Endometrial microvascular endothelial cells (primary cell): Measurements from ENCODE around the gene DLX5. TPM values are rescaled to one million over a fixed set of nuclear protein-coding genes. Genes with fewer than 3 reads are reported as not detected.

Experiments
- in situ Hi-C: cut with HindIII; loops from 2 replicates; pipeline ENCODE4 v1.10.0; 2017; ENCODE audit warnings: low sequenced_read_pairs, low pct_unique_long_range_greater_than_20kb; ENCODE audit errors: inconsistent ontology term
- total RNA-seq: library from RNA; depleted of rRNA; stranded (reverse); fragments of >200 nt; gene quantifications from one replicate; pipeline ENCODE4 v1.2.3, GENCODE V29; 2015; ENCODE audit errors: inconsistent ontology term

Gene DLX5
- total RNA-seq, 1 donor from 2014 or later: not detected

DNA sequence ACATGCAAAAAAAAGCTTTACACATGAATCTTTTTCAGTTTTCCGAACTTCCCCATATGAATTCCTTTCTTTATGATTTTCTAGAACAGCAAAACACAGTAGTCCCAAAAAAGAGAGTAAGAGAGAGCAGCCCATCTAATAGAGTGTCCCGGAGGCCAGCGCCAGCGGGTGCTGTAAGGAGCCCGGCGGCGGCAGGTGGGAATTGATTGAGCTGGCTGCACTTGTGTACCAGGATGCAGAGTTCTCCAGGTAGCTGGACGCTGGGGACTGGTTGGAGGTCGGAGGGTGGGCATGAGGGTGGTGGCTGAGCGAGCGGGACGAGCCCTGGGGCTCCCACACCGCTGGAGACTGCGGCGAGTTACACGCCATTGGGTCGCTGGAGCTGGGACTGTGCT lies 4.0 kb downstream of the DLX5 start:
- in situ Hi-C loops: loop anchor here (10.0 kb wide), 1 partner anchor 316 kb away; the partner anchor contains the start of gene SEM1

- in situ Hi-C loops: loop anchor here (10.0 kb wide), 1 partner anchor 315 kb away; the partner anchor contains the start of gene SEM1
Measured at GRCh38 chr7:97019710-97020225, 4.9 kb downstream of the DLX5 start.

GRCh38 chr7:97018791-97019531 lies 5.7 kb downstream of the DLX5 start:
- in situ Hi-C loops: no loop called here

DNA sequence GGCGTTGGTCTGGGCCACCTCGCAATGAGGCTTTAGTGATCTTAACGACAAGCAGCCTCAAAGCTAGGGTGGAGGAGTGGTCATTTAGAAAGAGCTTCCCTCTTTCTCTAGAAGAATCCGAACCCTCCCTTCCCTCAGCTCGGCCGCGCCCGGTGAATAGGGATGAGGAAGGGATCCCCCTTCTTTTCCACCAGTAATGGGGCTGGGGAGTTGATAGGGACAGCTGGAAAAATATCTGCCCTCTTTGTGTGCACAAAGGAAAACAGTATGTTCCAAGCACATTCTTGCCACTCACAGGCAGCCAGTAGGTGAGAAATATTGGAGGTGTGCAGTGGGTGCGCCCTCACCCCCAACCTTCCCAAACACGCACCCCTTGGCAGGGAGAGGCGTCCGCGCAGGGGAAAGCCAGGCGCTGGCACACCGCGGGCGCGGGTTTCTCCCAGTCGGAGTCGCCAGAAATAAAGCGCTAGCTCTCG lies 6.5 kb downstream of the DLX5 start:
- in situ Hi-C loops: no loop called here

DNA sequence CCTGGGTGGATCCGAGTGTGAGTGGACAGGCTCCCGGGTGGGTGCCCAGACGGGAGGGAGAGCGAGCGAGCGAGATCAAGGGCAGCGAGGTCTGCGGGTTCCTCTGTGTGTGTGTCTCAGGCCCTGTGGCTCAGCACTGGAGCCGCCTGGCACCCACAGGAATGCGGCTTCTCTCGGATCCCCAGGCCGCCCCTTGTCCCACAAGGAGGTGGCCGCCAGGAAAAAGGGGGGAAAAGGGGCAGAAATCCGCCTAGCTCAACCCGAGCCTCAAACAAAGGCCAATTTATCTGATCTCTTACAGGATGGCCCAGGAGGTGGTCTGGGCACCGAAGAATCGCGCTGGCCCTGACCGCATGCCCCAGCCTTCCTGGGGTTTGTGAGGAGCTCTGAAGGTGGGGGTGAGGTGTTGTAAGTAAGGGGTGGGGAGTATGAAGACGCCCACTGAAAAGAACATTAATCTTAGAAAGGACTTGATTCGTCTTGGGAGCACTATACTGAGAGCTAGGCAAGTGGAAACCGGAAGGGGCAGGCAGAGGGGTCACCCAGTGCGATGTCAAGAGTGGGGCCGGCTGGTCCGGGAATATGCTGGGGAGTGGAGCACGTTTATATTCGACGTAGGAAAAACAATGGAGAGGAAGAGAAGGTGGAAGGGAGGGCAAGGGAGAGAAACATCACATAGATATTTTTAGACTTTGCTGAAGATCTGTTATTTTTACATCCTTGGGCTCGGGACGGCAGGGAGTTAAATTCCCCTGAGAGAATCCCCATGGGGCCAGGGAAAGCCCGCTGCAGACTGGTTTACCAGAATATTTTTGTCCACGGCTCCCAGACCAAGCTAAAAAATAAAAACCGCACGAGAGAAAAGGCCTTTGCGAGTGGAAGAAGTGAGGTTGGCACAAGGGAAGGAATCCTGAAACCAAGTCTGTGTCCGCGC lies 7.2 kb downstream of the DLX5 start:
- in situ Hi-C loops: no loop called here

DNA sequence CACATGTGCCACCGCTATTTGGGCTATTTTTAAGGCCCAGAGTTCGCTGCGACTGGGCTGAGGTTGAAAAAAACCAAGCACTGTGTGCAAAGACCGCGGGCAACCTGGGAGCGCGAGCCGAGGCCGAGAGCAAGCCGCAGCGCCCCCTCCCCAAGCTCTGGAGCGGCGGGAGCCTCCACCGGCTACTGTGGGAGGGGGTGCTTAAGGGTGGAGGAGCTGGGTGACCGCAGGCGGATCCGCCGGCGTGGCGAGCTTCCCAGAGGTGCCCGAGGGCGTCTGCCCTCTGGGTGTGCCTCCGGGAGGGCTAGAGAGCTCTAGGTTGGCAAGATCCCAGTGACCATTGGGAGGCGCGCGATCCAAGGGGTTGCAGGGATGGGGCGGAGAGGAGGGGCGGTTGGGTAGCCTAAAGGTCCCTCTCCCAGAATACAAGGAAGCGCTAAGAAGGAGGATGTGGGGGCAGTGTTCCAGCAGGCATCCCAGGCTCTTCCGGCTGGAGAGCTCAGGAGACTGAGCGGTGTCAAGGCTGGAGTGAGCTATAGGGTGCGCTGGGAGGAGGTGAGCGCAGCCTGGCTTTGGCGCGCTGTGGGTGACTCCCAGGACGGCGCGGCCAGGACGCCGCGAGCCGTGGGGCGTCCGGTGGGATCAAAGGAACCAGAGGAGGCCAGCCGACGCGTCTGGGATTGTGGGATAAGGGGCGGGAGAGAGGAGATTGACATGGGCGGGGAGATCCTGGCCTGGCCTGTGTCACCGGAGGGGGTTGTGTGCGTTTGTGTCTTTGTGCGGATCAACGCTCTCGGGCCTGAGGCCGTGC lies 8.0 kb downstream of the DLX5 start:
- in situ Hi-C loops: no loop called here

DNA sequence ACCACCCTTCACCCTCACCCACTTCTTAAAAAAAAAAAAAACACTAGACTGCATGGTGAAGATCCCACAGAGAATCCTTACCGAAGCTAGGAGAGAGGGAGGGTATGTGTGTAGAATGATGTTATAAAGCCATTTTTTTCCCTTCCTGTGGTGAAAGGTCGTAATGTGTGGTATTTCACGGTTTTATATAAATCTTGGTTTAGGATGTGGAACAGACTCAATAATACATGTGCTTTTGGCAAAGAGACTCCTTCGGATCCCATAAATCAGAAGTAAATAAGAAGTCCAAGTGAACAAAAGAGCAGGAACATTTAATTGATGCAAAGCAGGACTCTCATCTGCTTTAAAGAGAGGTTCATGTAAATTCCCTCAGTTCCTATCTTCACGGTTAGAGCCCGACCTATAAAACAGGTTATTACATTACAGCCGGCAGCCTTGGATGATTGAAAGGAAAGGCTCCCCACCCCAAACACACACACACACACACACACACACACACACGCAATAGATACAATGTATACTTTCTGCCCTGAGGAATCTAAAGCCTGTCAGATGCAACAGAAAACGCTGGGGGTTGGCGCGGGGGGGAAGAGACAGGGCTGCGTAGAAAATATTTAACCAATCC lies 8.8 kb downstream of the DLX5 start:
- in situ Hi-C loops: no loop called here

- in situ Hi-C loops: no loop called here
Measured at GRCh38 chr7:97015279-97015678, 9.4 kb downstream of the DLX5 start.

GRCh38 chr7:97014145-97014750 lies 10.4 kb downstream of the DLX5 start:
- in situ Hi-C loops: no loop called here

DNA sequence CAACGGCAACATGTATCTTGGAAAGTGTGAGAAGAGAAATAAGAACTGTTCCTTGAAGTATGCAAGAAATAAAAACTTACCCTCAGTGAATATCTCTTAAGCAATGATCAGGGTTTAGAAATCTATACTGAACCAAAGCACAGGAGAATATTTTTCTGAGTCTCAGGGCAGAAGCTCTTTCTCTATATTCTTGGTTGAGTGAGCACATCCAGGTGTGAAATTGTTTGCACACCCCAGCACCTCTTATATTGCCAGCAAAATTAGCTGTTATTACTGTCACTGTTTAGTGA lies 10.8 kb downstream of the DLX5 start:
- in situ Hi-C loops: no loop called here

DNA sequence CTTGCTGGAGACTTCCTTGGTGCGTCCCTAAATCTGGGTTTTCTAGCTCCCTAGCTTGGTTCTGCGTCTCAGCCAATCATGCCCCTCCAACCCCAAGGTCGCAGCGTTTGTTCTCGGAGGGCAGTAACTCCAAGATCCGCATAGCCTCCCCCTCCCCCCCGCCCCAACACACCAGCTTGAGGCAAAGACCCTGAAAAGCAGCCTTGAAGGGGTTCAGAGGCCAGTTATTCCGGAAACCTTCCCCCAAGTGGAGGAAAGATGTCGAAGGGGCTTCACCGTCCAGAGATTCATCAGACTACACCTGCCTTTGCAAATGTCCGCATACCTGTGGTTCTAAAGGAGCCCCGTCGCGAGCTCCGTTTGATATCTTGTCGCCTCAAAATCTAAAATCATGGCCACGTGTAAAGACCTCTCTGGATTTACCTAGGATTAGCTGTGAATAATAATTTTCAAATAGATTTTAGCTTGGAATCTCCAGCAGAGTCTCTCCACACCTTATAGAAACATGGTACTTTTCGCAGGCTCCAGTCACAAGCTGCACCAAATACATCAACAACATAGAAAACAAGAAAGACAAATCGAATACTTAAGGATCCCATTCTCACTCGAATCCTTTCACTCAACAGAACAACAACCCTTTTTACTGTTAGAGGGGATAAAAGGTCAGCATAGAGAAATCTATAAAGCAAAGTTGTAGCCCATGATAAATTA lies 11.3 kb downstream of the DLX5 start:
- in situ Hi-C loops: no loop called here

DNA sequence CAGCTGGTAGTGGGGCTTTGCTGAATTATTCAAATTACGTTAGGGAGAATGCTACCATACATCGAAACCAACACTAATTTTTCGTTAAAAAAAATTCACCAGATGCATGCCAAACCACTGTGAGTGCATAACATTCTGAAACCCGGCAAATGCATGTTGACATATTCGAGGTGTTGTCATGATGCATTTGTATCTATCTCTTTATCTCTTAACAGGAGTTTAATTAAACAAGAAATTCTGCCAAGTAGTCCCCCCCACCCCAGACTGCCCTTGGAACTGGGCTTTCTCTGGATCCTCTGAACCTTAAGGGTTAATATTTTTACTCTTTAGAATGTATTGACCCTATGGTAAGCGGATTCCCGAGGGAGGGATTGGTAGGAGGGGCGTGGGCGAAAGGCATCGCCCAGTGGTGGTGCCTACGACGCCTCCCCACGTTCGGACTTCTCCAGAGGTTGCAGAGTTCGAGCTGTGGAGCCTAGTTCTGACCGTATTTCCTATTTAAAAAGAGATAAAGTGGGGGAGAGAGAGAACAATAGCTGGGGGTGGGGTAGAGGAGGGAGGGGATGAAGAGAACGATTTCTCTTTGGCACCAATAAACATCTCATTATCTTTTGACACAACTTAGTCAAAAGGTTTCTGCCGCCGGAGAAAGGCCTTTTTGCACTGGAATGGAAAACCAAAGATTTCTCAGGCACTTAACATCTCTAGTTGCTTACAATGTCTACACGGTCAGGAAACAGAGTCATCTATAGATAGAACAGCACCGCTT lies 12.1 kb downstream of the DLX5 start:
- in situ Hi-C loops: no loop called here

- in situ Hi-C loops: no loop called here
Measured at GRCh38 chr7:97011536-97012364, 12.9 kb downstream of the DLX5 start.

DNA sequence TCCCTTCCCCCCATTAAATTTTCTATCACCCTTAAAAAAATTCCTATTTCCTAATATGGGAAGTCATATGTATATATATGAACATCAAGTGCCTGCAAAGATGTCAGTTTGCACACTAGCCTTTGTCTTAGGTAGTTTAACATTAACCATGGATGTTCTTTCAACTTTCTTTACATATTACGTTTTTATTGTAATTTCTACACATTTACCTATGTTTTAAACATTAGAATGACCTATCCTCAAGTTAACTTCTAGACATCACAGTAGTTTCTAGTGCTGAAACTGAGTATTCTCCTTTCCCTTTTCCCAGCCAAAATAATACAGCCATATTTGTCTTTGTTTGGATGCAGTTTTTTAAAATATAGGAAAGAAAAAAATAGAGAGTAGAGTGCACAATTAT lies 13.5 kb downstream of the DLX5 start:
- in situ Hi-C loops: no loop called here

DNA sequence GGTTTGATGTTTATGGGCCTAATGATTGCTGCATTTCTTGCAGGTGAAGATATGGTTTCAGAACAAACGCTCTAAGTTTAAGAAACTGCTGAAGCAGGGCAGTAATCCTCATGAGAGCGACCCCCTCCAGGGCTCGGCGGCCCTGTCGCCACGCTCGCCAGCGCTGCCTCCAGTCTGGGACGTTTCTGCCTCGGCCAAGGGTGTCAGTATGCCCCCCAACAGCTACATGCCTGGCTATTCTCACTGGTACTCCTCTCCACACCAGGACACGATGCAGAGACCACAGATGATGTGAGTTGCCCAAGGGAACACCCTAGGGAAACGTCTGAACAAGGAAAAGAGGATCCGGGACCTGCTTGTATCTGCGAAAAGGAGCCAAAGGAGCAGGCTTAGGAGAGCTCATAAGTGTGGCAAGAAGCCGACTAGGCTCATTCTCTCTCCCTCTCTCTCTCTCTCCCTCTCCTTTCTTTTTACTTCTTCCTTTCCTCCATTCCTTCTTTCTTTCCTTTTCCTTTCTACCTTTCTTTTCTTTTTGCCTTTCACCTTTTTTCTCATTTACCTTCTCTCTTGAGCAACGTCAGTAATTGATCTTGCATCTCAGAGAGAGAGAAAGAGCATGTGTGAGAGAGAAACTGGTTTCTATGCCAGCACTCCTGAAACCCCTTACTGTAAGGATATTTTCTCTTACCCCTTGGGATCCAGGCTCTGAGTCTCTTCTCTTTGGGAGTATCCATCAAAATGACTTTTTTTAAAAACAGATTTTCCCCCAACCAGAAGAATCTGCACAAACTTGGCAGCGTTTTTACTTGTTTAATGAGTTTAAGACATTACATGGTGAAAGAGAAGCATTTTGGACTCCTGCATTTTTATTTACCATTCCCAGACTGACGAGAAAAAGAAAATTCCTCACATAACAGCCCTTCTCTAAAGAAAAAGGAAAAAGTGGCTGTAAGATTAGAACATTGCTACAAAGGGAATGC lies 14.6 kb downstream of the DLX5 start:
- in situ Hi-C loops: no loop called here
